B cell (primary cell): ENCODE measurements around the gene AHNAK. TPM values are rescaled to one million over a fixed set of nuclear protein-coding genes. Genes with fewer than 3 reads are reported as not detected.
A peak's percentile ranks its signal among the peaks of the same experiment; 100 is the strongest.

Experiments used
- ATAC-seq: fragments of 200-7000 bp; cut with Tn5 transposase; one replicate; pipeline ENCODE4 v1.10.0; 2021; ENCODE audit warnings: low read depth, mild to moderate bottlenecking, moderate number of reproducible peaks, moderate library complexity
- CTCF ChIA-PET: fragments of 350-600 bp; sonication (Branson Sonifier 250); formaldehyde crosslinking; loops from one replicate; lab custom pipeline; 2021; ENCODE audit warnings: antibody characterized with exemption, inconsistent platforms; lab: Charles Lee
- POLR2A ChIA-PET: fragments of 350-600 bp; sonication (Branson Sonifier 250); formaldehyde crosslinking; loops from one replicate; lab custom pipeline; 2021; ENCODE audit warnings: antibody characterized with exemption; lab: Charles Lee
- DNase-seq: peaks from one replicate; pipeline ENCODE4 v3.0.0; 2013
- H2AFZ ChIP-seq: 2 replicates; pipeline ENCODE4 v1.6.1; 2012; ENCODE audit warnings: mild to moderate bottlenecking, low read depth, low read length; ENCODE audit not compliant: insufficient read depth, poor library complexity, severe bottlenecking
- H3K27ac ChIP-seq, 2 donors: 1 replicate in 1 of 2; 2 replicates in 1 of 2; pipeline ENCODE4 v1.5.1; 2012 to 2013; ENCODE audit warnings: low read length in 2 of 2, mild to moderate bottlenecking in 2 of 2, moderate library complexity in 1 of 2
- H3K27me3 ChIP-seq, 4 experiments: fragments of 200-600 bp in 1 of 4; sonication (generic) in 1 of 4; replicated peaks in 1 of 4; 1 replicate in 2 of 4; 2 replicates in 2 of 4; pipeline versions ENCODE4 v1.6.1 to v1.7.0; 2013 to 2016; ENCODE audit warnings: low read length in 3 of 4, mild to moderate bottlenecking in 2 of 4, mixed read lengths in 1 of 4, moderate library complexity in 1 of 4; ENCODE audit not compliant: insufficient read depth in 4 of 4, control insufficient read depth in 3 of 4; ENCODE audit errors: control extremely low read depth in 1 of 4
- H3K36me3 ChIP-seq, 2 experiments: replicated peaks in 1 of 2; 1 replicate in 1 of 2; 2 replicates in 1 of 2; pipeline versions ENCODE4 v1.6.1 to v1.7.1; 2013; ENCODE audit warnings: low read length in 1 of 2; ENCODE audit not compliant: insufficient read depth in 2 of 2, control insufficient read depth in 1 of 2; ENCODE audit errors: control extremely low read depth in 1 of 2, extremely low read depth in 1 of 2
- H3K4me1 ChIP-seq, 2 donors: fragments of 200-600 bp in 1 of 2; sonication (generic) in 1 of 2; 1 replicate in 1 of 2; 2 replicates in 1 of 2; pipeline versions ENCODE4 v1.5.1 to v1.6.1; 2013 to 2017; ENCODE audit warnings: low read length in 2 of 2; ENCODE audit not compliant: control insufficient read depth in 2 of 2, insufficient read depth in 2 of 2
- H3K4me2 ChIP-seq: replicated peaks from 2 replicates; pipeline ENCODE3; 2012; ENCODE audit warnings: mild to moderate bottlenecking, low read depth, low read length; ENCODE audit not compliant: poor library complexity, severe bottlenecking
- H3K4me3 ChIP-seq, 5 experiments: fragments of 200-600 bp in 1 of 5; sonication (generic) in 1 of 5; 1 replicate in 3 of 5; 2 replicates in 2 of 5; pipeline versions ENCODE4 v1.5.1 to v1.7.0; 2011 to 2016; ENCODE audit warnings: low read length in 4 of 5, mild to moderate bottlenecking in 4 of 5, low read depth in 2 of 5, control low read depth in 1 of 5, moderate library complexity in 1 of 5; ENCODE audit not compliant: insufficient read depth in 1 of 5; ENCODE audit errors: control extremely low read depth in 1 of 5, extremely low read depth in 1 of 5
- H3K79me2 ChIP-seq: fragments of 200-600 bp; sonication (generic); one replicate; pipeline ENCODE4 v1.6.0; 2016; ENCODE audit warnings: low read length; ENCODE audit not compliant: control insufficient read depth, insufficient read depth
- H3K9ac ChIP-seq: fragments of 200-600 bp; sonication (generic); 2 replicates; pipeline ENCODE4 v1.6.1; 2017; ENCODE audit warnings: mild to moderate bottlenecking, low read length, moderate library complexity
- H3K9me3 ChIP-seq, 3 donors: one replicate each; pipeline versions ENCODE4 v1.6.1 to v1.7.1; 2013; ENCODE audit warnings: low read length in 2 of 3; ENCODE audit not compliant: control insufficient read depth in 2 of 3, insufficient read depth in 1 of 3; ENCODE audit errors: control extremely low read depth in 1 of 3
- H4K20me1 ChIP-seq: 2 replicates; pipeline ENCODE4 v1.6.0; 2012; ENCODE audit warnings: mild to moderate bottlenecking, low read length; ENCODE audit not compliant: insufficient read depth, control insufficient read depth, poor library complexity, severe bottlenecking
- H3K27ac Mint-ChIP-seq: one replicate; pipeline ENCODE4 v1.8.0; 2021; ENCODE audit warnings: mixed read lengths
- H3K27me3 Mint-ChIP-seq: one replicate; pipeline ENCODE4 v1.8.0; 2021; ENCODE audit warnings: mixed read lengths
- H3K4me1 Mint-ChIP-seq: one replicate; pipeline ENCODE4 v1.8.0; 2021; ENCODE audit warnings: mixed read lengths
- H3K4me3 Mint-ChIP-seq: one replicate; pipeline ENCODE4 v1.8.0; 2021; ENCODE audit warnings: mixed read lengths
- H3K9me3 Mint-ChIP-seq: one replicate; pipeline ENCODE4 v1.8.0; 2022; ENCODE audit warnings: mixed read lengths; ENCODE audit not compliant: insufficient read depth
- CTCF ChIP-seq: fragments of 200-600 bp; IDR thresholded peaks from one replicate; pipeline ENCODE4 v1.8.0; 2022; ENCODE audit warnings: antibody characterized with exemption, mild to moderate bottlenecking
- EZH2 ChIP-seq: IDR thresholded peaks from 2 replicates; pipeline ENCODE4 v1.6.1; 2012; ENCODE audit warnings: borderline replicate concordance, low read depth, mild to moderate bottlenecking, moderate library complexity, low read length; ENCODE audit not compliant: insufficient read depth, poor library complexity, severe bottlenecking
- WGBS: methylation state at CpG from one replicate; pipeline ENCODE4 v1.1.5; 2013; ENCODE audit warnings: missing lambda C conversion rate; ENCODE audit not compliant: insufficient coverage; 5-methylcytosine and 5-hydroxymethylcytosine counted together
- intact Hi-C: fragments of 100-400 bp; cut with micrococcal nuclease; formaldehyde crosslinking; loops from one replicate; pipeline ENCODE4 v1.10.0; 2022
- polyA plus RNA-seq: library from polyadenylated mRNA; depleted of rRNA; stranded (reverse); fragments of >200 nt; gene quantifications from 2 replicates; pipeline ENCODE4 v1.2.3, GENCODE V29; 2012
- total RNA-seq, 2 donors: library from RNA; stranded (reverse); fragments of 120-200 nt in 1 of 2; gene quantifications; 1 replicate in 1 of 2; 2 replicates in 1 of 2; pipeline versions ENCODE4 v1.2.3 to v1.2.4, GENCODE V29; 2013 to 2022

AHNAK gene
- total and polyA plus RNA-seq, 2 donors (not counting 1 experiment from before 2014, with no cell fraction given) = 63.7 to 229 TPM

DNA sequence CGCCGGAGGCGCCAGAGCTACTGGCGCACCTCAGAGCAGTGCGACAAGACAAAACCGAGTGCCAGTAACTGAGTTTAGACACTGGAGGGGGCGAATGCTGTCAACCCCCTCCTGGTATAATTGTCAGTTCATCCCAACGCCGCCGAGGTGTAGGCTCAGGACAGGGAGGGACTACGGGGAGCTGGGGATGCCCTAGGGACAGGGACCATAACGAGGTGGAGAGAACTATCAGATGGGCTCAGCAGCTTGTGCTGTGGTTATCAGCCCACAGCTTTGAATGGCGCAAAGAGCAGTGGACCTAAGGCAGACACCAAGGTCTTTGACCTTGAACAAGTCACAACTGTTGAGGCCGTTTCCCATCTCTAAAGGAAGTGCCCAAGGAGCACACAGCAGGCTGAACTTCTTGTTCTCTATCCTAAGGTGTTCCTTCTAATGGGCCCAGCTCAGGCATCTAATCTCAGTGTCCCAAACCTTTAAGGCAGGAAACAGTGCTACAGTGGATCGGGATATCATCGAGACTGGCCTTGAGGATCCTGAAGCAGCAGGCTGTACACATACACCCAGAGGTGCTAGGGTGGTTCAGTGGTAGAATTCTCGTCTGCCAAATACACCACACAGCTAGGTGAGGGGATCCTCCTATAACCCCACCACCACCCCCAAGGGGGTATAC lies 45.7 kb upstream of the AHNAK start:
- Histone ChIP-seq H4K20me1 (no peaks in the 10 kb centered on the region), H3K4me2 (peak overlapping the region; percentile 86), H3K36me3 (peaks cover 0 to 50% of the 10 kb centered on the region in 2 experiments), H3K79me2 (peaks cover 37% of the 10 kb centered on the region), H2AFZ (peak overlapping the region; percentile 78), H3K27ac (peak overlapping the region; percentile 78 to 85), H3K9me3 (no peaks in the 10 kb centered on the region), H3K4me3 (peak overlapping the region; percentile 48 to 88 (median 74)), H3K27me3 (no peaks in the 10 kb centered on the region), H3K9ac (peak overlapping the region; percentile 68), H3K4me1 (peaks cover 23 to 34% of the 10 kb centered on the region in 2 donors)
- Mint-ChIP-seq H3K27ac (peak overlapping the region; percentile 96), H3K4me3 (peak overlapping the region; percentile 91), H3K4me1 (peaks cover 43% of the 10 kb centered on the region), H3K27me3 (no peaks in the 10 kb centered on the region), H3K9me3 (no peaks in the 10 kb centered on the region)
- DNase-seq = no peak
- intact Hi-C loops = loop anchor here (1.0 to 5.0 kb wide), 7 partner anchors 50 to 290 kb away; partner anchors contain the start of genes BSCL2, GNG3, INTS5 and SLC3A2
- ChIA-PET POLR2A (interaction anchor here (0.6 to 3.2 kb wide), 36 partner anchors 9 to 1037 kb away, joined by 3 to 63 read pairs (median 7); partner anchors contain the start of genes AHNAK, B3GAT3, BSCL2 and C11orf98), CTCF (interaction anchor here (0.6 to 5.1 kb wide), 39 partner anchors 9 to 289 kb away, joined by 3 to 47 read pairs (median 6); partner anchors contain the start of genes AHNAK, B3GAT3, C11orf98 and CSKMT)
- no peak for ATAC-seq
- WGBS = 3% methylated on average over 12 of the region's 17 CpGs
- no peak for TF ChIP-seq CTCF
- TF ChIP-seq EZH2 = no peak
